Activated T-cell treated with anti-CD3 and anti-CD28 coated beads, Interleukin-2, amount 50 U/mL, for 4 hours (primary cell): ENCODE measurements around the gene SORCS2. TPM values are rescaled to one million over a fixed set of nuclear protein-coding genes. Genes with fewer than 3 reads are reported as not detected.

Source experiments
- ATAC-seq, 2 donors: fragments of 200-7000 bp; cut with Tn5 transposase; one replicate each; pipeline ENCODE4 v1.10.0; 2021
- DNase-seq: peaks from one replicate; pipeline ENCODE4 v3.0.0-alpha.2; 2020
- H3K27me3 Mint-ChIP-seq: one replicate; pipeline ENCODE4 v1.8.0; 2021; ENCODE audit warnings: low read depth, mixed read lengths
- H3K36me3 Mint-ChIP-seq: one replicate; pipeline ENCODE4 v1.8.0; 2022; ENCODE audit warnings: mixed read lengths; ENCODE audit not compliant: insufficient read depth
- H3K4me1 Mint-ChIP-seq: one replicate; pipeline ENCODE4 v1.8.0; 2021; ENCODE audit warnings: low read depth, mixed read lengths
- H3K4me3 Mint-ChIP-seq: one replicate; pipeline ENCODE4 v1.8.0; 2021; ENCODE audit warnings: mild to moderate bottlenecking, moderate library complexity, mixed read lengths
- H3K9me3 Mint-ChIP-seq: one replicate; pipeline ENCODE4 v1.8.0; 2021; ENCODE audit warnings: mixed read lengths
- total RNA-seq, 3 donors: library from RNA; stranded (reverse); gene quantifications; one replicate each; pipeline ENCODE4 v1.2.1, GENCODE V29; 2021

Gene SORCS2
- total RNA-seq, 3 donors from 2014 or later: 0.18 to 0.43 TPM; not detected in 1

DNA sequence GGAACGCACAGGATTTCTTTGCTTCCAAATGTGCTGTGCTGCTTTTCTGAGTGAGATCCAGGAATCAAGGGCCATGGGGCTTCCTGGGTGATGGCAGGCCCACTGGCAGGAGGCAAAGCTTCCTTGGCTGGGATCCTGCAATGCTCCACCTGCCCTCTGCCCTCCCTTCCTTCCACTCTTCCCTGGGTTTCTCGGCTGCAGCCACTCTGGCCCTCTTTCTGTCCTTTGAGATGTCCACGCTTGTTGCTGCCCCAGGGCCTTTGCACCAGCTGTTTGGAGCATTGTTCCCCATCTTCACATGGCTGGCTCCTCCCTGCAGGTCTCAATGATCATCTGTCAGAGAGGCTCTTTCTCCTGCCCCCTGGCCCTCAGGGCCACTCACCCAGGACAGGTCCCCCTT is 163.5 kb downstream of the SORCS2 start:
- Mint-ChIP-seq H3K36me3 (no peaks in the 10 kb centered on the region), H3K4me3 (no peak overlapping the region), H3K9me3 (no peaks in the 10 kb centered on the region), H3K27me3 (peaks cover 5% of the 10 kb centered on the region), H3K4me1 (no peaks in the 10 kb centered on the region)
- ATAC-seq: no peak
- DNase-seq: no peak

- H3K4me3 Mint-ChIP-seq: no peak overlapping the region
- H3K4me1 Mint-ChIP-seq: no peaks in the 10 kb centered on the region
- DNase-seq (no peak), ATAC-seq (no peak)
- no peaks in the 10 kb centered on the region for H3K36me3 Mint-ChIP-seq
- no peaks in the 10 kb centered on the region for H3K9me3 Mint-ChIP-seq
- peaks cover 5% of the 10 kb centered on the region for H3K27me3 Mint-ChIP-seq
Observed at GRCh38 chr4:7356667-7357310, 164.5 kb downstream of the SORCS2 start.

GRCh38 chr4:7357323-7357722 is 165.0 kb downstream of the SORCS2 start:
- Mint-ChIP-seq H3K4me1 (no peaks in the 10 kb centered on the region), H3K27me3 (peaks cover 4% of the 10 kb centered on the region), H3K4me3 (no peak overlapping the region), H3K9me3 (no peaks in the 10 kb centered on the region), H3K36me3 (no peaks in the 10 kb centered on the region)
- DNase-seq (no peak), ATAC-seq (no peak)

DNA sequence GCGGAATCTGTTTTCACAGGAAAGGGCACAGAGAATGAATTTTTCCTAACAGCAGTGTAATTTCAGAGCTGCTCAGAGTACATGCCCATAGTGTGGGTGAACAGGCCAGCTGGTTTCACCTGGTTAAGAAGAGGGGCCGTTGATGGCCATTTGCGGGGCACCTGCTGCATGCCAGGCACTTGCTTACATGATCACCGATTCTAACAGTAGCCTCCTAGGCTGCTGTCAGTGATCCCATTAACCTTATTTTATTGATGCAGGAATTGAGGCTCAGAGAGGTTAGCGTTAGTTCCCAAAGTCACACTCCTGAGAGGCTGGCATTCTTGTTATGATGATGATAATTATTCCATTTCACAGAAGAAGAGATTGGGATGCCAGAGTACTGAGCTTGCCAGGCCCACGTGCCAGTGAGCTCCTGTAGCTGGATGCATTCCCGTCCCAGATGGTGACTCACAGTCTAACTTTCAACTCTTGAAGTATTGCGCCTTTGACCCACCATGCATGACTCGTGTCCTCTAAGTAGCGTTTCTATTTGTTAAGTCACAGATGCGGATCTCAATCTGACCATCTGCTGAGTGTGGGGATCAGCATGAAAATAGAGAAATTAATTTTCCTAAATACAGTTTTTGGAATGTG is 165.9 kb downstream of the SORCS2 start:
- Mint-ChIP-seq H3K4me1 (no peaks in the 10 kb centered on the region), H3K36me3 (no peaks in the 10 kb centered on the region), H3K4me3 (no peak overlapping the region), H3K27me3 (peaks cover 2% of the 10 kb centered on the region), H3K9me3 (no peaks in the 10 kb centered on the region)
- no peak for ATAC-seq
- DNase-seq: no peak

GRCh38 chr4:7359400-7360062 is 167.2 kb downstream of the SORCS2 start:
- Mint-ChIP-seq H3K27me3 (peaks cover 2% of the 10 kb centered on the region), H3K4me1 (no peaks in the 10 kb centered on the region), H3K4me3 (no peak overlapping the region), H3K36me3 (no peaks in the 10 kb centered on the region), H3K9me3 (no peaks in the 10 kb centered on the region)
- DNase-seq (no peak), ATAC-seq (no peak)

GRCh38 chr4:7360806-7361205 is 168.5 kb downstream of the SORCS2 start:
- no peak for ATAC-seq
- H3K36me3 Mint-ChIP-seq: no peaks in the 10 kb centered on the region
- no peaks in the 10 kb centered on the region for H3K27me3 Mint-ChIP-seq
- no peak for DNase-seq
- no peaks in the 10 kb centered on the region for H3K4me1 Mint-ChIP-seq
- no peak overlapping the region for H3K4me3 Mint-ChIP-seq
- H3K9me3 Mint-ChIP-seq: no peaks in the 10 kb centered on the region

GRCh38 chr4:7361280-7361895 is 169.1 kb downstream of the SORCS2 start:
- no peak overlapping the region for H3K4me3 Mint-ChIP-seq
- H3K36me3 Mint-ChIP-seq: no peaks in the 10 kb centered on the region
- H3K4me1 Mint-ChIP-seq: no peaks in the 10 kb centered on the region
- H3K9me3 Mint-ChIP-seq: no peaks in the 10 kb centered on the region
- DNase-seq (no peak), ATAC-seq (no peak)
- peaks cover under 1% of the 10 kb centered on the region for H3K27me3 Mint-ChIP-seq

GRCh38 chr4:7362341-7362740 is 170.0 kb downstream of the SORCS2 start:
- no peak for ATAC-seq
- peaks cover 5% of the 10 kb centered on the region for H3K27me3 Mint-ChIP-seq
- H3K4me1 Mint-ChIP-seq: no peaks in the 10 kb centered on the region

GRCh38 chr4:7362862-7363430 is 170.6 kb downstream of the SORCS2 start:
- no peaks in the 10 kb centered on the region for H3K4me1 Mint-ChIP-seq
- no peaks in the 10 kb centered on the region for H3K36me3 Mint-ChIP-seq
- H3K4me3 Mint-ChIP-seq: no peak overlapping the region
- H3K27me3 Mint-ChIP-seq: peaks cover 5% of the 10 kb centered on the region
- no peak for DNase-seq
- no peak for ATAC-seq
- no peaks in the 10 kb centered on the region for H3K9me3 Mint-ChIP-seq

More at GRCh38 chr4:7362341-7362740, 170.0 kb downstream of the SORCS2 start:
- no peak for DNase-seq
- Mint-ChIP-seq H3K9me3 (no peaks in the 10 kb centered on the region), H3K4me3 (no peak overlapping the region), H3K36me3 (no peaks in the 10 kb centered on the region)

- H3K9me3 Mint-ChIP-seq: no peaks in the 10 kb centered on the region
- no peaks in the 10 kb centered on the region for H3K4me1 Mint-ChIP-seq
- ATAC-seq (no peak), DNase-seq (no peak)
- H3K27me3 Mint-ChIP-seq: peaks cover 10% of the 10 kb centered on the region
- no peak overlapping the region for H3K4me3 Mint-ChIP-seq
- H3K36me3 Mint-ChIP-seq: no peaks in the 10 kb centered on the region
Observed at GRCh38 chr4:7364979-7365378, 172.6 kb downstream of the SORCS2 start.

- ATAC-seq: no peak
- Mint-ChIP-seq H3K27me3 (peaks cover 10% of the 10 kb centered on the region), H3K4me3 (no peak overlapping the region), H3K4me1 (no peaks in the 10 kb centered on the region), H3K36me3 (no peaks in the 10 kb centered on the region), H3K9me3 (no peaks in the 10 kb centered on the region)
- DNase-seq: no peak
Observed at GRCh38 chr4:7365462-7366179, 173.3 kb downstream of the SORCS2 start.

GRCh38 chr4:7366180-7366945 is 174.0 kb downstream of the SORCS2 start:
- DNase-seq: no peak
- H3K27me3 Mint-ChIP-seq: peaks cover 10% of the 10 kb centered on the region
- H3K4me1 Mint-ChIP-seq: no peaks in the 10 kb centered on the region
- H3K4me3 Mint-ChIP-seq: no peak overlapping the region
- no peaks in the 10 kb centered on the region for H3K36me3 Mint-ChIP-seq
- no peaks in the 10 kb centered on the region for H3K9me3 Mint-ChIP-seq
- no peak for ATAC-seq

GRCh38 chr4:7366954-7367353 is 174.6 kb downstream of the SORCS2 start:
- Mint-ChIP-seq H3K27me3 (peaks cover 13% of the 10 kb centered on the region), H3K4me1 (no peaks in the 10 kb centered on the region), H3K9me3 (no peaks in the 10 kb centered on the region), H3K4me3 (no peak overlapping the region), H3K36me3 (no peaks in the 10 kb centered on the region)
- ATAC-seq (no peak), DNase-seq (no peak)
